IMR-90 (cell line): Measurements from ENCODE around the gene MTR. TPM values are rescaled to one million over a fixed set of nuclear protein-coding genes. Genes with fewer than 3 reads are reported as not detected.

Experiments
- ATAC-seq: fragments of 200-7000 bp; cut with Tn5 transposase; 2 replicates; pipeline ENCODE4 v1.9.1; 2020; ENCODE audit warnings: low read depth, mild to moderate bottlenecking, moderate library complexity
- BruUV-seq: library from RNA; stranded (reverse); fragments of 400-500 nt; replicated peaks from 2 replicates; lab custom pipeline; 2021; lab: Mats Ljungman, UMichigan
- CTCF ChIA-PET: fragments of 300-600 bp; formaldehyde crosslinking; extraction: SDS; loops from one replicate; lab custom pipeline; 2021; ENCODE audit warnings: antibody characterized with exemption; lab: Yijun Ruan, JAX
- POLR2A ChIA-PET: fragments of 300-600 bp; sonication (Branson Sonifier 250); formaldehyde crosslinking; loops from one replicate; lab custom pipeline; 2022; ENCODE audit warnings: antibody characterized with exemption; ENCODE audit not compliant: unreplicated experiment; lab: Charles Lee
- DNase-seq: peaks from one replicate; pipeline ENCODE4 v3.0.0; 2013
- H2AFZ ChIP-seq: replicated peaks from 2 replicates; pipeline ENCODE3; 2013; ENCODE audit warnings: low read length, mild to moderate bottlenecking; ENCODE audit not compliant: poor library complexity
- H2AK5ac ChIP-seq: 2 replicates; pipeline ENCODE4 v1.6.1; 2013; ENCODE audit warnings: low read depth, low read length, inconsistent platforms
- H2AK9ac ChIP-seq: replicated peaks from 2 replicates; pipeline ENCODE3; 2013; ENCODE audit warnings: mild to moderate bottlenecking, low read depth, low read length, moderate library complexity; ENCODE audit not compliant: poor library complexity
- H2BK120ac ChIP-seq: 2 replicates; pipeline ENCODE4 v1.6.1; 2013; ENCODE audit warnings: low read depth, low read length, inconsistent platforms
- H2BK15ac ChIP-seq: 3 replicates; pipeline ENCODE4 v1.6.1; 2013; ENCODE audit warnings: low read depth, low read length, inconsistent platforms
- H2BK20ac ChIP-seq: 2 replicates; pipeline ENCODE4 v1.6.1; 2013; ENCODE audit warnings: low read depth, mild to moderate bottlenecking, inconsistent platforms, low read length, moderate library complexity
- H2BK5ac ChIP-seq: 2 replicates; pipeline ENCODE4 v1.6.1; 2013; ENCODE audit warnings: mild to moderate bottlenecking, low read depth, low read length, inconsistent platforms; ENCODE audit not compliant: poor library complexity, severe bottlenecking
- H3K14ac ChIP-seq: replicated peaks from 2 replicates; pipeline ENCODE4 v1.6.1; 2013; ENCODE audit warnings: low read depth, low read length, inconsistent platforms
- H3K18ac ChIP-seq: 2 replicates; pipeline ENCODE4 v1.6.1; 2013; ENCODE audit warnings: low read depth, low read length, control low read depth
- H3K23ac ChIP-seq: 2 replicates; pipeline ENCODE4 v1.6.1; 2013; ENCODE audit warnings: low read depth, low read length, inconsistent platforms
- H3K27ac ChIP-seq: 2 replicates; pipeline ENCODE4 v1.5.1; 2013; ENCODE audit warnings: mild to moderate bottlenecking, control low read depth, low read length; ENCODE audit not compliant: insufficient read depth
- H3K27me3 ChIP-seq: 2 replicates; pipeline ENCODE4 v1.6.1; 2013; ENCODE audit warnings: low read length; ENCODE audit not compliant: control insufficient read depth, insufficient read depth
- H3K36me3 ChIP-seq: 2 replicates; pipeline ENCODE4 v1.6.1; 2013; ENCODE audit warnings: low read length, mixed read lengths; ENCODE audit not compliant: control insufficient read depth, insufficient read depth
- H3K4ac ChIP-seq: 2 replicates; pipeline ENCODE4 v1.6.1; 2013; ENCODE audit warnings: low read depth, low read length, inconsistent platforms
- H3K4me1 ChIP-seq: 2 replicates; pipeline ENCODE4 v1.6.1; 2013; ENCODE audit warnings: low read length, mixed read lengths; ENCODE audit not compliant: control insufficient read depth, insufficient read depth
- H3K4me2 ChIP-seq: 2 replicates; pipeline ENCODE4 v1.6.1; 2013; ENCODE audit warnings: low read depth, mild to moderate bottlenecking, control low read depth, low read length, moderate library complexity
- H3K4me3 ChIP-seq: 2 replicates; pipeline ENCODE4 v1.5.1; 2013; ENCODE audit warnings: low read depth, mild to moderate bottlenecking, control low read depth, low read length, moderate library complexity; ENCODE audit not compliant: insufficient read depth
- H3K56ac ChIP-seq: 2 replicates; pipeline ENCODE4 v1.6.1; 2013; ENCODE audit warnings: low read length, inconsistent platforms; ENCODE audit not compliant: insufficient read depth; ENCODE audit errors: extremely low read depth
- H3K79me1 ChIP-seq, 2 experiments: 2 replicates each; pipeline ENCODE4 v1.6.1; 2013; ENCODE audit warnings: low read length in 2 of 2, inconsistent platforms in 1 of 2, low read depth in 1 of 2
- H3K9ac ChIP-seq: 2 replicates; pipeline ENCODE4 v1.6.1; 2013; ENCODE audit warnings: low read depth, low read length, control low read depth
- H3K9me1 ChIP-seq: 2 replicates; pipeline ENCODE4 v1.6.1; 2013; ENCODE audit warnings: low read length, inconsistent platforms; ENCODE audit not compliant: insufficient read depth
- H3K9me3 ChIP-seq: 2 replicates; pipeline ENCODE4 v1.6.1; 2013; ENCODE audit warnings: low read length; ENCODE audit not compliant: control insufficient read depth, insufficient read depth
- H4K20me1 ChIP-seq: 2 replicates; pipeline ENCODE4 v1.6.1; 2013; ENCODE audit warnings: low read length, inconsistent platforms; ENCODE audit not compliant: insufficient read depth
- H4K5ac ChIP-seq: 2 replicates; pipeline ENCODE4 v1.6.1; 2013; ENCODE audit warnings: mild to moderate bottlenecking, low read depth, low read length, control low read depth
- H4K8ac ChIP-seq, 2 experiments: 2 replicates each; pipeline ENCODE4 v1.6.1; 2013; ENCODE audit warnings: low read depth in 2 of 2, low read length in 2 of 2, control low read depth in 1 of 2, inconsistent platforms in 1 of 2
- H4K91ac ChIP-seq: 2 replicates; pipeline ENCODE4 v1.6.1; 2013; ENCODE audit warnings: low read depth, low read length, inconsistent platforms; ENCODE audit not compliant: insufficient read depth
- BHLHE40 ChIP-seq: fragments of 150-350 bp; IDR thresholded peaks from 2 replicates; pipeline ENCODE4 v1.6.1; 2016; ENCODE audit warnings: mild to moderate bottlenecking, low read depth, low read length
- CEBPB ChIP-seq: IDR thresholded peaks from 2 replicates; pipeline ENCODE4 v1.6.1; 2012; ENCODE audit warnings: low read depth, low read length, improper control_type of control experiment
- CTCF ChIP-seq: conservative IDR thresholded peaks from 2 replicates; pipeline ENCODE4 v1.5.1; 2012; ENCODE audit warnings: mild to moderate bottlenecking, low read depth, low read length, improper control_type of control experiment
- ELK1 ChIP-seq: fragments of 150-350 bp; IDR thresholded peaks from 2 replicates; pipeline ENCODE4 v1.6.1; 2016; ENCODE audit warnings: low read depth, mild to moderate bottlenecking, low read length, moderate library complexity, borderline replicate concordance
- FOS ChIP-seq: fragments of 150-350 bp; IDR thresholded peaks from 2 replicates; pipeline ENCODE4 v1.6.1; 2016; ENCODE audit warnings: low read depth, low read length
- MAFK ChIP-seq: IDR thresholded peaks from 2 replicates; pipeline ENCODE4 v1.6.1; 2012; ENCODE audit warnings: low read depth, low read length, improper control_type of control experiment
- MAZ ChIP-seq: IDR thresholded peaks from 2 replicates; pipeline ENCODE4 v1.6.1; 2012; ENCODE audit warnings: low read depth, mild to moderate bottlenecking, low read length, improper control_type of control experiment, moderate library complexity, borderline replicate concordance
- MXI1 ChIP-seq: IDR thresholded peaks from 2 replicates; pipeline ENCODE4 v1.6.1; 2012; ENCODE audit warnings: low read depth, mild to moderate bottlenecking, low read length, moderate library complexity, borderline replicate concordance
- NFE2L2 ChIP-seq: fragments of 150-350 bp; IDR thresholded peaks from 2 replicates; pipeline ENCODE4 v1.6.1; 2016; ENCODE audit warnings: low read depth, mild to moderate bottlenecking, low read length
- POLR2A ChIP-seq: IDR thresholded peaks from 2 replicates; pipeline ENCODE4 v1.6.1; 2012; ENCODE audit warnings: mild to moderate bottlenecking, low read depth, low read length
- RAD21 ChIP-seq: IDR thresholded peaks from 2 replicates; pipeline ENCODE4 v1.6.1; 2012; ENCODE audit warnings: low read length, improper control_type of control experiment
- USF2 ChIP-seq: fragments of 150-350 bp; IDR thresholded peaks from 2 replicates; pipeline ENCODE4 v1.6.1; 2017; ENCODE audit warnings: mild to moderate bottlenecking, antibody characterized with exemption, low read length, low read depth
- WGBS, 2 experiments: methylation state at CpG; one replicate each; pipeline versions ENCODE4 v1.1.5 to v1.1.7; 2013; ENCODE audit warnings: missing lambda C conversion rate in 2 of 2; ENCODE audit not compliant: insufficient read length in 1 of 2; ENCODE audit errors: extremely low coverage in 2 of 2; 5-methylcytosine and 5-hydroxymethylcytosine counted together
- dilution Hi-C: fragments of 300-500 bp; cut with HindIII; formaldehyde crosslinking; loops from one replicate; pipeline ENCODE4 v1.14.3; 2018; ENCODE audit warnings: low sequenced_read_pairs; ENCODE audit not compliant: unreplicated experiment
- in situ Hi-C: fragments of 300-500 bp; cut with MboI; formaldehyde crosslinking; loops from 3 replicates; pipeline ENCODE4 v1.14.3; 2019; ENCODE audit warnings: low sequenced_read_pairs, inconsistent platforms, mixed read lengths
- intact Hi-C: fragments of 100-400 bp; cut with micrococcal nuclease; formaldehyde crosslinking; loops from 2 replicates; pipeline ENCODE4 v1.10.0; 2022
- polyA plus RNA-seq, 3 experiments: library from polyadenylated mRNA; depleted of rRNA; stranded (reverse); fragments of >200 nt; gene quantifications; 2 replicates each; pipeline ENCODE4 v1.2.3, GENCODE V29; 2012; ENCODE audit warnings: low replicate concordance in 1 of 3
- total RNA-seq: library from RNA; depleted of rRNA; stranded (reverse); fragments of >200 nt; gene quantifications from 2 replicates; pipeline ENCODE4 v1.2.3, GENCODE V29; 2012

Gene MTR
- total and polyA plus RNA-seq, 2 of the 4 experiments (the other 2 are of a cell fraction), result 7.7 to 31.0 TPM

DNA sequence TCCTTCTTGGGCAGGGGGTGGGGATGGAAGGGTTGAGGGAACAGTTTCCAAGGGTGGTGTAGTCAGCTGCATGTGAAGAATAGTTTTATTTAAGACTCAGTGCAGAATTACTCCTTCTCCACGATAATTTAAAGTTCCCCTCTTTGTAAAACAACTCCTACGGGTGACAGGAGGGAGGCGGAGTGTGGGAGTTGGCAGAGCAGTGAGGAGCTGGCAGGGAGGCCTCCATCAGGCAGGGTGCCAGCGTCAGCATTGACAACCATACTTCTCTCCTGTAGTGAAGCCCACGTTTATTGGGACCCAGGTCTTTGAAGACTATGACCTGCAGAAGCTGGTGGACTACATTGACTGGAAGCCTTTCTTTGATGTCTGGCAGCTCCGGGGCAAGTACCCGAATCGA is 93.8 kb downstream of the MTR start:
- WGBS, 2 experiments, result 73% methylated on average over 4 of the region's 8 CpGs; no CpG with 5 or more reads in 1 of the 2 experiments
- Histone ChIP-seq H3K4me1 (no peaks in the 10 kb centered on the region), H3K79me1 (no peaks in the 10 kb centered on the region), H4K20me1 (no peaks in the 10 kb centered on the region), H3K14ac (no peak overlapping the region), H2BK120ac (no peak overlapping the region), H3K23ac (no peak overlapping the region), H3K4ac (no peak overlapping the region), H2AK5ac (no peak overlapping the region), H4K91ac (no peak overlapping the region), H3K4me2 (no peak overlapping the region), H2BK20ac (no peak overlapping the region), H3K18ac (no peak overlapping the region), H3K27me3 (no peaks in the 10 kb centered on the region), H3K9me3 (no peaks in the 10 kb centered on the region), H3K36me3 (peaks cover 38% of the 10 kb centered on the region), H3K4me3 (no peak overlapping the region), H3K56ac (no peak overlapping the region), H2BK5ac (no peak overlapping the region), H4K5ac (no peak overlapping the region), H3K9me1 (no peaks in the 10 kb centered on the region), H3K9ac (no peak overlapping the region), H2AFZ (no peak overlapping the region), H4K8ac (no peak overlapping the region), H3K27ac (no peak overlapping the region), H2BK15ac (no peak overlapping the region), H2AK9ac (no peak overlapping the region)
- no peak for DNase-seq
- intact Hi-C loops, result no loop called here
- no peak for TF ChIP-seq RAD21
- no peak for TF ChIP-seq ELK1
- TF ChIP-seq CTCF, result no peak
- no peak for TF ChIP-seq MXI1
- TF ChIP-seq MAZ, result no peak
- TF ChIP-seq POLR2A, result no peak
- no peak for TF ChIP-seq FOS
- TF ChIP-seq NFE2L2, result no peak
- no peak for TF ChIP-seq USF2
- no peak for TF ChIP-seq CEBPB
- TF ChIP-seq BHLHE40, result no peak
- no peak for TF ChIP-seq MAFK
- in situ Hi-C loops, result no loop called here
- no peak for ATAC-seq
- dilution Hi-C loops, result no loop called here
- no TSS peak for BruUV-seq
- POLR2A ChIA-PET, result no interaction called here
- CTCF ChIA-PET, result interaction anchor here (0.6 kb wide), 1 partner anchor 12 kb away, joined by 3 read pairs; no protein-coding TSS in a partner anchor
